Measurements from ENCODE around the gene MAP9.
"Not testable (repeated sequence)": the region's sequence is repeated elsewhere in the genome, so short reads cannot be mapped to it uniquely, and the experiment has no call there.

Gene MAP9

GRCh38 chr4:155376387-155377268 lies at the start of gene MAP9:
MAP9 (minus strand) TSS chr4:155376965; CDS start chr4:155375850, 1,115 bp downstream.
- DNase-seq (ENCODE audit: low read depth) = peak; percentile 52

DNA sequence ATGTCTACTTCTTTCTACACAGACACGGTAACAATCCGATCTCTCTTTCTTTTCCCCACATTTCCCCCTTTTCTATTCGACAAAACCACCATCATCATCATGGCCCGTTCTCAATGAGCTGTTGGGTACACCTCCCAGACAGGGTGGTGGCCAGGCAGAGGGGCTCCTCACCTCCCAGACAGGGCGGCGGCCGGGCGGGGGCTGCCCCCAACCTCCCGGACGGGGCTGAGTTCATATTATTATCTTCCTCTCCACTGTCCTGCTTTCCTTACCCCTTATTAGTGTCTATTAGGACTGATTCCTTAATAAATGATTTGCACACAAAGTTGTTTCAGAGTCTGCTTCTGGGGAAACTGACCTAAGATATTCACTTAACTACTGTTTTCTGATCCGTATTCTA lies 48.0 kb upstream of the MAP9 start:
- DNase-seq (ENCODE audit: low read depth) = not testable (repeated sequence)

GRCh38 chr4:155423671-155424070 lies 46.9 kb upstream of the MAP9 start:
- no peak for DNase-seq (ENCODE audit: low read depth)

- DNase-seq (ENCODE audit: low read depth) = no peak
Measured at GRCh38 chr4:155419266-155419665, 42.5 kb upstream of the MAP9 start.

DNA sequence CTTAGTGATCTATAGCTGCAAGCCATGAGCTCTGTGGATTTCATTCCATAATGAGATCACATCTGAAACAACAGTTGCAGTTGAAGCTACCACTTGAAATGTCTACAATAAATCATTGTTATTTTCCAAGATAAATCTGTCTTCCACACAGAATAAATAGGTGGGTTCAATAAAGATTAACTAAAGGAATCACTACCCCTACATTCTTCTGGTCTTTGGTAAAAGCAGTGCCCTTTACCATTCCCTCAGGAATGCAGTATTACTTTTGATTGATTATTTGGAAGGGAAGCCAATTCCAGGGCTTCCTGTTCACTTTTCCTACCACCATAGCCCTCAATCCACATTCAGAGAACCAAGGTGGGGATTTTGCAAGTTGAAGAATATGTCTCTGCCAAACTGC lies 38.9 kb upstream of the MAP9 start:
- DNase-seq (ENCODE audit: low read depth) = no peak

DNA sequence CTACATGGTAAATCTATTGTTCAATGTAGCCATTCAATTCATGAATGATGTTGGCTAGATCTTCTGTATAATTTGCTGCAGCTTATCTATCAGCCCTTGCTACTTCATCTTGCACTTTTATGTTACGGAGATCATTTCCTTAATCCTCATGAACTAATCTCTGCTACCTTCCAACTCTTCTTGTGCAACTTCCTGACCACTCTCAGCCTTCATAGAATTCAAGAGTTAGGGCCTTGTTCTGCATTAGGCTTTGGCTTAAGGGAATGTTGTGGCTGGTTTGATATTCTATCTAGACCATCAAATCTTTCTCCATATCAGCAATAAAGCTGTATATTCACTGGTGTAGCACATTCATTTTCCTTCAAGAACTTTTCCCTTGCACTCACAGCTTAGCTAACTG lies 36.7 kb upstream of the MAP9 start:
- no peak for DNase-seq (ENCODE audit: low read depth)

- no peak for DNase-seq (ENCODE audit: low read depth)
Measured at GRCh38 chr4:155411546-155411945, 34.8 kb upstream of the MAP9 start.

DNA sequence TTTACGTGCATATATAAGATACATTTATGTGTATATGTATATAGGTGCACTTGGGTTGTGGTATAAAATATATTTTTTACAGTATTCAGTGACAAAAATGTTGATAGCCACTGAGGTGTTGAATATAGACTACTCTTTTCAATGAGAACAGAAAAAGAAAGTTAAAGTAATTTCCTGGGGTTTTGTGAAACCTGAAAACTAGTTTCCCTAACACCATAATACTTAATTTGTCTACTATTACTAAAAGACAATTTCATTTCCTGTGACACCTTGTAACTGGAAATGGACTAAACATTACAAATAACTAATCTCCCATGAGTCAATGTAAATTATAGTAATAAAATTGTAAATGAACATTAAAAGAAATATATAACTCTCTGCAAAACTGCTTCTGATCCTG lies 32.0 kb upstream of the MAP9 start:
- no peak for DNase-seq (ENCODE audit: low read depth)

DNA sequence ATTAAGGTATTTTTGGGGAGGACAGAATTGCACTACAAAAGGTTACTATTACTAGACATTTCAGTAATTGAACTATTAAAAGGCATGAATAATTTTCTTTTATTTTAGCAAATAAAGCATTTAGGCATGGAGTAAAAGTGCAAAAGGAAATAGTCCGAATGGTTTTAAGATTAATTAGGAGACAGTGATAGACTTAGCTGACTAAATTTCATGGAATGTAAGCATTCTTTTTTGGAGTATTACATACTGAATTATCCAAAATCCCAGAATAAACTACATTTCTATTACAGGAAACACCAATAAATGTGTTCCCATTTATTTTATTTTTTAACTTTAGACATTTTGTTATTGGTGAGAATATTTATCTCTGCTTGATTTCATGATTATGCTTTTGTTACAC lies 30.7 kb upstream of the MAP9 start:
- no peak for DNase-seq (ENCODE audit: low read depth)

DNA sequence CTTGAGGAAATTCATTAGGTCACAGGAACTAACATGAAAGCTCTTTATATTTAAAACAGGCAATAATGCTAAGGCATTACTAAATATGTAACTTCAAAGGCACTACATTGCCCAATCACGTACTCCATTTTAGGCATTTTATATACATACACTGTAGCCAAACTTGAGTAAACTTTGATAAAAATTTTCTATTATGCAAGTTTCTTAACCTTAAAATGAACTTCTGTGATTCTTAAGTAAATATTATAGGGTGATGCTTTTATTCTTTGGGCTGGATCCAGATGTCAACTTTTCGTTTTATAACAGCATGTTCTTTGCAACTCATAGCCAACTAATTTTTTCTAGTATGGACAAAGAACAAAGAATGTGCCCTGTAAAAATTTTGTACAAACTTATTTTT lies 28.3 kb upstream of the MAP9 start:
- DNase-seq (ENCODE audit: low read depth) = no peak

- no peak for DNase-seq (ENCODE audit: low read depth)
Measured at GRCh38 chr4:155403886-155404285, 27.1 kb upstream of the MAP9 start.

DNA sequence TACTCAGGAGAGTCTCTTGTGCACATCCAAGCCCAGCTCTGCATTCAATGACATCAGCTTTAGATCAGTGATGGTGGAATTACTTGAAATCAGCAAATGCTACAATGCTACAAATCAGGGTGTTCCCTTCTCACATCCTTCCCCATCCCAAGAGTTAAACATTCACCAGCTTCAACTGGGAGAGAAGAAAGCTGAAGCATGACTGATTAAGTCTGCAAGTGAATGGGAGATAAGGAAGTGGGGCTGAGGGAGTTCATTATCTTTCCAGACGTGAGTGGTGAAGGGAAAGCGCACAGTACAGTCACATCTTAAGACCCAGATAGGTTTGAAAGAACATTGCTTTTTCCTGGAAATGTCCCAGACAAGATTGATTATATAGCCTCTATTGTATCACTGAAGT lies 26.2 kb upstream of the MAP9 start:
- no peak for DNase-seq (ENCODE audit: low read depth)

- no peak for DNase-seq (ENCODE audit: low read depth)
Measured at GRCh38 chr4:155400893-155401292, 24.1 kb upstream of the MAP9 start.

- DNase-seq (ENCODE audit: low read depth) = no peak
Measured at GRCh38 chr4:155399974-155400697, 23.4 kb upstream of the MAP9 start.

GRCh38 chr4:155392481-155393184 lies 15.9 kb upstream of the MAP9 start:
- no peak for DNase-seq (ENCODE audit: low read depth)

DNA sequence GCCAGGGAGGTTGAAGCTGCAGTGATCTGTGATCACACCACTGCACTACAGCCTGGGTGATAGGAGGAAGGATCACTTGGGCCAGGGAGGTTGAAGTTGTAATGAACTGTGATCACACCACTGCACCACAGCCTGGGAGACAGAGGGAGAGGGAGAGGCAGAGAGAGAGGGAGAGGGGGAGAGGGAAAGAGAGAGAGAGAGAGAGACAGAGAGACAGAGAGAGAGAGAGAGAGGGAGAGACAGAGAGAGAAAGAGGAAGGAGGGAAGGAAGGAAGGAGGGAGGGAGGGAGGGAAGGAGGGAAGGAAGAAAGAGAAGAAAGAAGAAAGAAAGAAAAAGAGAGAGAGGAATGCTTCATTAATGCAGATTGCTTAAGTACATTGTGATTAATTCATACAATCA lies 15.2 kb upstream of the MAP9 start:
- no peak for DNase-seq (ENCODE audit: low read depth)

- DNase-seq (ENCODE audit: low read depth) = no peak
Measured at GRCh38 chr4:155388162-155388561, 11.4 kb upstream of the MAP9 start.

DNA sequence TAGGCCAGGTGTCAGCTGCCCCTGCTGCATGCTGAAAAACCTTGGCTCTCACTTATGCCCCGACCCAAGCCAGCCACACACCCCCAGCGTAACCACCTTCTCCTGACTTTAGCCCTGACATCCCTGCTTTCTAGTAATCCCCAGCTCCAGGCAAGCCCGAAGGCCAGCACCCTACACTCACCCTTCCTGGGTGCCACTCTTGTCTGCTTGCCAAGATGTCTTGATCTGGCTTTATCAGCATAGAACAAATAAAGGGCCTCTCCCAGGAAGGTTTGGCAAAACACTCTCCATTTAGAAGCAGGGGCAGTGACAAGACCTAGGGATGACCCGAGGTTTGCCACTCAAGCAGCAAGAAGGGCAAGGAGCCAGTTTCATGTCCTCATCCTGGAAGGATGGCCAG lies 6.8 kb upstream of the MAP9 start:
- DNase-seq (ENCODE audit: low read depth) = no peak

GRCh38 chr4:155377276-155377675 lies 511 bp upstream of the MAP9 start:
- DNase-seq (ENCODE audit: low read depth) = no peak

GRCh38 chr4:155371432-155372043 lies 5.2 kb downstream of the MAP9 start:
- DNase-seq (ENCODE audit: low read depth) = no peak

DNA sequence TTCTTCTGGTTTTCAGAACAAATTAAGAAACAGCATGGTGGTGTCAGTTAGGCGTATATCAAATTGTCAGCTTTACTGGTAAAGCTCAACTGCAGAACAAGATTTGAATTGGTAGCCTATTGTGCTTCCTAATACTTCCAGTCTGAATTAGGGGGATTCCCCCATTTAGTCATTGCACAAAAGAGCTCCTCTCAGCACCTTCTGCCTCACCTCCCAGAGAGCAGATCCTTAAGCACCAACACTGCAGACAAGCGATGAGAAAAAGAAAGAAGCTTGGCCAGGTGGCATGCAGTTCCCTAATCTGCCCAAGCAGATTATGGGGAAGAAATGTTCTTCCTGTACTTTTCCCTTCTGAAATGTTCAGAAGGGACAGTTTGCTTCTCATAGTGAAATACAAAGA lies 9.2 kb downstream of the MAP9 start:
- DNase-seq (ENCODE audit: low read depth) = no peak

DNA sequence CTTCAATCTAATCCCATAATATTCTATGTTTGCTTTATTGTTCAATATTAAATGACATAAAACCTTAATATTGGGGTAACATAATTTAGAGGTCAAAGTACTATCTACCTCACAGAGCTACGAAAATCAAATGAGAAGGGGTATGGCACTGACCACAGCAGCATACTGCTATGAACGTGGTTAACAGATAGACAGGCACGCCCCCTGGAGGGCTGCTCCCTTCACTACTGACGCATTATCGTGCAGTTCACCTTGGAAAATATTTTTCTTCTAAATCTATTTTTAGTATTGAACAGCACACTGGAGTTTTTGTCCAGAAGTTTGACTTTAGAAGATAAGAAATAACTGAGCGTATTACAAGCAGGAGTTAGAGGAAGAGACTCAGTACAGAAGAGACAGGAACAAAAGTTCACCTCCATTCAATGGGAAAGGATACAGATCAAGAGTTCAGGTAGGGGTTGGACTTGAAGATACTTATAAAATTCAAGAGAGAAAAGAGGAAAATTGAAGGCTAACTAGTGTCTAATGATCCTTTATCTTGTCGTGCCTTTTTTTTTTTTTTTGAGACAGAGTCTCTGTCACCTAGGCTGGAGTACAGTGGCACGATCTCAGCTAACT lies 22.7 kb downstream of the MAP9 start:
- no peak for DNase-seq (ENCODE audit: low read depth)

Measured in stimulated activated CD8-positive, alpha-beta memory T cell treated with anti-CD3 and anti-CD28 coated beads, Interleukin-15, amount 100 ng/mL, for 24 hours (primary cell).